HL-60 (cell line): Measurements from ENCODE around the gene RPS6KC1.
"Not testable (repeated sequence)": the region's sequence is repeated elsewhere in the genome, so short reads cannot be mapped to it uniquely, and the experiment has no call there.

Experiments used
- DNase-seq, 2 experiments: peaks; one replicate each; pipeline ENCODE4 v3.0.0-alpha.2; 2010 to 2020; ENCODE audit warnings: low read depth in 1 of 2, low spot score in 1 of 2
- H3K27ac ChIP-seq: fragments of 250-450 bp; sonication (Bioruptor Pico); replicated peaks from 2 replicates; pipeline ENCODE4 v1.5.1; 2020; ENCODE audit warnings: mild to moderate bottlenecking, moderate library complexity
- H3K27me3 ChIP-seq: fragments of 250-450 bp; sonication (Bioruptor Pico); 2 replicates; pipeline ENCODE4 v1.5.1; 2021; ENCODE audit warnings: mild to moderate bottlenecking, moderate library complexity; ENCODE audit not compliant: insufficient read depth, poor library complexity, severe bottlenecking
- H3K4me3 ChIP-seq: replicated peaks from 2 replicates; pipeline ENCODE4 v1.5.1; 2011; ENCODE audit warnings: mild to moderate bottlenecking, control low read depth, low read length; ENCODE audit not compliant: insufficient read depth
- GABPA ChIP-seq: IDR thresholded peaks from 2 replicates; pipeline ENCODE4 v1.6.1; 2012; ENCODE audit warnings: low read depth
- POLR2AphosphoS5 ChIP-seq: IDR thresholded peaks from 2 replicates; pipeline ENCODE4 v1.6.1; 2012; ENCODE audit warnings: low read depth
- SPI1 ChIP-seq: IDR thresholded peaks from 2 replicates; pipeline ENCODE4 v1.6.1; 2012; ENCODE audit warnings: low read depth, mild to moderate bottlenecking, borderline replicate concordance
- TF ChIP-seq, protein P1 (sequence below): IDR thresholded peaks from 2 replicates; pipeline ENCODE4 v1.6.1; 2012; ENCODE audit warnings: low read depth; ENCODE audit not compliant: insufficient replicate concordance
- TF ChIP-seq, protein P2 (sequence below): IDR thresholded peaks from one replicate; pipeline ENCODE4 v1.5.1; 2011; ENCODE audit warnings: low read length, control low read depth, inconsistent platforms; ENCODE audit not compliant: insufficient read depth

The RPS6KC1 gene

GRCh38 chr1:213095467-213095866 lies 44.4 kb downstream of the RPS6KC1 start:
- no peak overlapping the region for H3K27ac ChIP-seq
- H3K4me3 ChIP-seq, result no peak overlapping the region
- TF ChIP-seq GABPA, result no peak
- TF ChIP-seq, protein P1, sequence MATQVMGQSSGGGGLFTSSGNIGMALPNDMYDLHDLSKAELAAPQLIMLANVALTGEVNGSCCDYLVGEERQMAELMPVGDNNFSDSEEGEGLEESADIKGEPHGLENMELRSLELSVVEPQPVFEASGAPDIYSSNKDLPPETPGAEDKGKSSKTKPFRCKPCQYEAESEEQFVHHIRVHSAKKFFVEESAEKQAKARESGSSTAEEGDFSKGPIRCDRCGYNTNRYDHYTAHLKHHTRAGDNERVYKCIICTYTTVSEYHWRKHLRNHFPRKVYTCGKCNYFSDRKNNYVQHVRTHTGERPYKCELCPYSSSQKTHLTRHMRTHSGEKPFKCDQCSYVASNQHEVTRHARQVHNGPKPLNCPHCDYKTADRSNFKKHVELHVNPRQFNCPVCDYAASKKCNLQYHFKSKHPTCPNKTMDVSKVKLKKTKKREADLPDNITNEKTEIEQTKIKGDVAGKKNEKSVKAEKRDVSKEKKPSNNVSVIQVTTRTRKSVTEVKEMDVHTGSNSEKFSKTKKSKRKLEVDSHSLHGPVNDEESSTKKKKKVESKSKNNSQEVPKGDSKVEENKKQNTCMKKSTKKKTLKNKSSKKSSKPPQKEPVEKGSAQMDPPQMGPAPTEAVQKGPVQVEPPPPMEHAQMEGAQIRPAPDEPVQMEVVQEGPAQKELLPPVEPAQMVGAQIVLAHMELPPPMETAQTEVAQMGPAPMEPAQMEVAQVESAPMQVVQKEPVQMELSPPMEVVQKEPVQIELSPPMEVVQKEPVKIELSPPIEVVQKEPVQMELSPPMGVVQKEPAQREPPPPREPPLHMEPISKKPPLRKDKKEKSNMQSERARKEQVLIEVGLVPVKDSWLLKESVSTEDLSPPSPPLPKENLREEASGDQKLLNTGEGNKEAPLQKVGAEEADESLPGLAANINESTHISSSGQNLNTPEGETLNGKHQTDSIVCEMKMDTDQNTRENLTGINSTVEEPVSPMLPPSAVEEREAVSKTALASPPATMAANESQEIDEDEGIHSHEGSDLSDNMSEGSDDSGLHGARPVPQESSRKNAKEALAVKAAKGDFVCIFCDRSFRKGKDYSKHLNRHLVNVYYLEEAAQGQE, result no peak
- no peak for TF ChIP-seq POLR2AphosphoS5
- DNase-seq, result no peak
- H3K27me3 ChIP-seq, result no peaks in the 10 kb centered on the region

DNA sequence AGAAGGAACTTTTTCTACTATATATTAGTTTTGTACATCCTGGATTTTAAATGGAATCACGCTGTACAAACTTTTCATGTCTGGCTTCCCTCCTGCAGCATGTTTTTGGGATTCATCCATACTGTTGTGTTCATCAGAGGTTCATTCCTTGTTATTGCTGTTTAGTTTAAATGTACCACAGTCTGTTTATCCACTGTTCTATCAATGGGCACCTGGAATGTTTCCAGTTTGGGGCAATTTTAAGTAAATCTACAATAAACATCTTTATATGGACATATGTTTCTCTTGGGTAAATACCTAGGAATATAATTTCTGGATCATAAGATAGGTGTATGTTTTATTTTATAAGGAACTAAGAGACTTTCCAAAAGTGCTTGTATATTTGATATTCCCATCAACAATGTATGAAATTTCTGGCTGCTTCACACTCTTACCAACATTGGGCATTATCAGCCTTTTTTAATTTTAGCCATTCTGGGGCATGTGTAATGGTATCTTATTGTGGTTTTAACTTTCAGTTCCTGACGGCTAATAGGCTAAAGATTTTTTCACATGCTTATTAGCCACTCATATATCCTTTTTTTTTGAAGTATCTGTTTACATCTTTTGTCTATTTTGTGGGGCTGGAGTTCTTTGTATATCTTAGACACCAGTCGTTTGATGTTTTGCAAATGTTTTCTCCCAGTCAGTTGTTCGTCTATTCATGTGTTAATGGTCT lies 48.8 kb downstream of the RPS6KC1 start:
- Histone ChIP-seq H3K4me3 (no peak overlapping the region), H3K27ac (no peak overlapping the region), H3K27me3 (no peaks in the 10 kb centered on the region)
- no peak for TF ChIP-seq GABPA
- TF ChIP-seq, protein P1, result no peak
- no peak for TF ChIP-seq SPI1
- TF ChIP-seq POLR2AphosphoS5, result no peak
- TF ChIP-seq, protein P2, sequence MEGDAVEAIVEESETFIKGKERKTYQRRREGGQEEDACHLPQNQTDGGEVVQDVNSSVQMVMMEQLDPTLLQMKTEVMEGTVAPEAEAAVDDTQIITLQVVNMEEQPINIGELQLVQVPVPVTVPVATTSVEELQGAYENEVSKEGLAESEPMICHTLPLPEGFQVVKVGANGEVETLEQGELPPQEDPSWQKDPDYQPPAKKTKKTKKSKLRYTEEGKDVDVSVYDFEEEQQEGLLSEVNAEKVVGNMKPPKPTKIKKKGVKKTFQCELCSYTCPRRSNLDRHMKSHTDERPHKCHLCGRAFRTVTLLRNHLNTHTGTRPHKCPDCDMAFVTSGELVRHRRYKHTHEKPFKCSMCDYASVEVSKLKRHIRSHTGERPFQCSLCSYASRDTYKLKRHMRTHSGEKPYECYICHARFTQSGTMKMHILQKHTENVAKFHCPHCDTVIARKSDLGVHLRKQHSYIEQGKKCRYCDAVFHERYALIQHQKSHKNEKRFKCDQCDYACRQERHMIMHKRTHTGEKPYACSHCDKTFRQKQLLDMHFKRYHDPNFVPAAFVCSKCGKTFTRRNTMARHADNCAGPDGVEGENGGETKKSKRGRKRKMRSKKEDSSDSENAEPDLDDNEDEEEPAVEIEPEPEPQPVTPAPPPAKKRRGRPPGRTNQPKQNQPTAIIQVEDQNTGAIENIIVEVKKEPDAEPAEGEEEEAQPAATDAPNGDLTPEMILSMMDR, result no peak
- DNase-seq, result no peak

- H3K27me3 ChIP-seq, DNase-seq, H3K27ac ChIP-seq, H3K4me3 ChIP-seq: not testable (repeated sequence)
These were observed 49.5 kb downstream of the RPS6KC1 start for GRCh38 chr1:213100565-213100964.

DNA sequence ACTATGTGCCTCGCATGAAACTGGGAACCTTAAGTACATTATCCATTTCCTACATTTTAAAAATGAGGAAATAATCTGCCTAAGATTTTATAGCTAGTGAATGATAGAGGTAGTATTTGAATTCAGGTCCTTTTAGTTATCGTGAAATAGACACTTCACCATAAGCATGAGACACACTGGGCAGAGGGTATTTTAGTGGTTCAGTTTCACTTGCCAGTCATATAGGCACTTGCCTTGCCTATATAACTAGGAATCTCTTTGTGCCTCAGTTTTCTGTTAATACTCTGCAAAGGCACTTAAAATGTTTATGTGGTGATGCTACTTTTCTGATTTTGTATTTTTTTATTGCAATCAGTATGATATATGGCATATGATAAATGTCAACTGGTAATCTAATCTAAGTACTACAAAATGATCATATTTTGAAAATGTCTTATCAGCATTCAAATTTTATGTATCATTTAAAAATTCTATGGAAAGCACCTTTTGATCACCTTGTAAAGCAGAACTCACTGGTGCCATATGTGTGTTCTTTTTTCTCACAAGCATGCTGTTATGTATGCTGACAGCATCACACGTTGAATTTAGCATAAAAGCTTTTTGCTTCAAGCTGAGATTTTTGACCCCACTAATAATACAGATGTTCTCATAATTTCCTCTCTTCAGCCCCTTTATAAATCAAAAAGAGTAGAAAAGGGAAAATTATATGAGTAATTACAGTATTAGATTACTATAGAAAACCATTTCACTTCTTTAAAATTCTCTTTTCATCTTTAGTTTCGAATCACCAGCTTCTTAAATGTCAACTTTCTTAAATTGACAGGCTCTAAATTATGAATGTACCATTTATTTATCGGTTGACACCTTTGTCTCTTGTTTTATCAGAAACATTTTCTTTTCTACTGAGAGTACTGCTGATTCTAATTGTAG lies 52.6 kb downstream of the RPS6KC1 start:
- H3K27me3 ChIP-seq, result no peaks in the 10 kb centered on the region
- no peak overlapping the region for H3K4me3 ChIP-seq
- TF ChIP-seq POLR2AphosphoS5 (no peak), GABPA (no peak), SPI1 (no peak)
- TF ChIP-seq, protein P2, result no peak
- TF ChIP-seq, protein P1, result no peak
- DNase-seq, result no peak
- no peak overlapping the region for H3K27ac ChIP-seq
